GM18498 (cell line): ENCODE results near the gene JAML.

Source experiments
- ATAC-seq: cut with Tn5 transposase; IDR thresholded peaks from one replicate; pipeline ENCODE4 v1.9.1; 2021; ENCODE audit warnings: mild to moderate bottlenecking, moderate library complexity; ENCODE audit not compliant: unreplicated experiment

The JAML gene

GRCh38 chr11:118240999-118241763 lies 16.4 kb upstream of the JAML start:
- peak; percentile 89 for ATAC-seq

GRCh38 chr11:118239509-118240205 lies 14.8 kb upstream of the JAML start:
- ATAC-seq, result no peak

DNA sequence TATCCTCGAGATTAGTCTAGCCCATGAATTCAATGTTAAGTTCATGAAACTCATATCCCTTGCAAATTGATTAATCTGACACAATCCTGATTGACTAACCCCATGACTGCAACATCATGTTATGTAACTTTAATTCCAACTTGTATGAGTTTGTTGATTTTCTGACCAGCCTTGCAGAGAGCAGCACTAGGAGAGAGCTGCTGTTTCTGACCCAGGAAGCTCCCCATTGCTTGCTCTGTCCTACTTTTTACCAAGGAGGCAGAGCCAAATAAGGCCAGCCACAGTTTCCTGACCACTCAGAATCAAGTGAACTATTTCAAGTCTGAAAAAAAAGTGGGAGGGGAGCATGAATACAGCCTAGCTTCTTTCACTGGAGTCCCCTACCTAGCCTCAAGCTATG lies 14.1 kb upstream of the JAML start:
- no peak for ATAC-seq

DNA sequence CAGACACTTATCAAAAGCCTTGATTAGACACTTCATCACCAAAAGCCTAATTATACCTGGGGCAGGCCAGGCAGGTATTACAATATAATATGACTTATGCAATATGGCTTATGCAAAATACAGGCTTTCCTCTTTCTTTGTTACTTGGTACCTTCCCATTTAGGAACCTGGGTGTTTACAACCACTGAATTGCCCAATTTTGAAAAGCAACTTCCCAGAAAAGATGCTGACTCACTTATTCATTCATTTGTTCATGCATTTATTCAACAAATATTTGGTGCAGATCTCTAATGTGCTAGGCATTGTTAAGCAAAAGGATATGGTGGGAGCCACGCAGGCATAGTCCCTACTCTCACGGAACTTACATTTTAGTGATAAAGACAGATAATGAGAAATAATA lies 13.6 kb upstream of the JAML start:
- no peak for ATAC-seq

DNA sequence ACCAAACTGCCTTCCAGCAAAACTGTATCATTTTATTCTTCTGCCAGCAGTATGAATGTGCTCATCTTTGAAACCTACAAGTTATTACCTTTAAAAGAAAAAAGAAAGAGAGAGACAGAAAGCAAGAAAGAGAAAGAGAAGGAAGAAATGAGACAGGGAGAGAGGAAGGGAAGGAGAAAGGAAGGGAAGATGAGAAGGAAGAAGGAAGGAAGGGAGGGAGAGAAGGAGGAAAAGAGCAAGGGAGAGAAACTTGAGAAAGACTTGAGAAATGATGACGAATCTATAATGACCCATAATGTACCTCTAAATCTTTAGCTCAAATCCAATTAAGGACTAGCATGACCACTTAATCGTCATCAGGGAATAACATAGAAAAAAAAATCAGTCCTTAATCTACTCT lies 11.4 kb upstream of the JAML start:
- ATAC-seq, result no peak

GRCh38 chr11:118234833-118235232 lies 10.0 kb upstream of the JAML start:
- ATAC-seq, result no peak

DNA sequence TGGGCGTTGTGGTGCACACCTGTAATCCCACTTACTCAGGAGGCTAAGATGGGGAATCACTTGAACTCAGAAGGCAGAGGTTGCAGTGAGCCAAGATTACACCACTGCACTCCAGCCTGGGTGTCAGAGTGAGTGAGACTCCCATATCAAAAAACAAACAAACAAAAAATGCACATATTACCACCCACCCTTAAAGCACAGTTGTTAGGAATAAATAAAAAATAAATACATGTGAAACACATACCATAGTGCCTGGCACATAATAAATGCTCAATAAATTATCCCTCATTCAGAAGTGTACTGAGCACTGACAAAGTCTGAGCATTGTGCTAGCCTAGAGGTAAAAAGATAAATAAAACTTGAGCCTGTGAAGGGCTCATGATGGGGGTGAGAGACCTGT lies 9.0 kb upstream of the JAML start:
- no peak for ATAC-seq

- no peak for ATAC-seq
Observed at GRCh38 chr11:118233377-118233776, 8.6 kb upstream of the JAML start.

DNA sequence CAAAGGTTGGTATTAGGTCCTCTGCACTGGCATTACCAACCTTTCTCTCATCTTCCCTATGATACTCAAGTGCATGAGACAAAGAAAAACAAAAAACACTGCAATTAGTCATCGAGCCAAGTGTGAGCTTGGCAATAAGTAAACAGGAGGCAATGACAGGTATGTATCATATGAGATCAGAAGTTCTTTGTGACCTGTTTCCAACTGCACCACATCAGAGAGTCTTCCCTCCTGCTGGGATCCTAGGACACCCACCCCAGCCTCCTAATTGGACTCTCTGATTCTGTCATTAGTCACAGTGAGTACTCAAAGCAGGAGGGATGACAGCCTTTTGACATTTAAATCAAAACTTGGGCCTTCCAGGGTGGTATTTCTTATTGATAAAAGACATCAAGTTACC lies 7.8 kb upstream of the JAML start:
- no peak for ATAC-seq

GRCh38 chr11:118231461-118231860 lies 6.7 kb upstream of the JAML start:
- no peak for ATAC-seq

DNA sequence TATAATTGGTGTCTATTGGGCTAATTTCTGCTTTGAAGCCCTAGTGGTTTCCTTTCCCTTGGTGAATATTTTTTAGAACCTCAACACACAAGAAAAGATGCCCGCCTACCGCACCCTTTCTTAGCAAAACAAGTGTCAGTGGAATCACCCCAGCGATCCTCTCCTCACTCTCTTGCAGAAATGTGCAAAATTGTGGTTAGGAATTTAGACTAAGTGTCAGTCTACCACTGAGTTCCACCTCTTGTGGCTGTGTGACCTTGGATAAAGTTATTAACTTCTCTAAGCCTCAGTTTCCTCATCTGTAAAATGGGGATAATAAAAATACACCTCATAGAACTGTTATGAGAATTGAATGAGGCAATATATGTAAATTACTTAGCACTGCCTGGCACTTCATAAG lies 5.3 kb upstream of the JAML start:
- ATAC-seq, result no peak

GRCh38 chr11:118229274-118229847 lies 4.5 kb upstream of the JAML start:
- ATAC-seq, result no peak

DNA sequence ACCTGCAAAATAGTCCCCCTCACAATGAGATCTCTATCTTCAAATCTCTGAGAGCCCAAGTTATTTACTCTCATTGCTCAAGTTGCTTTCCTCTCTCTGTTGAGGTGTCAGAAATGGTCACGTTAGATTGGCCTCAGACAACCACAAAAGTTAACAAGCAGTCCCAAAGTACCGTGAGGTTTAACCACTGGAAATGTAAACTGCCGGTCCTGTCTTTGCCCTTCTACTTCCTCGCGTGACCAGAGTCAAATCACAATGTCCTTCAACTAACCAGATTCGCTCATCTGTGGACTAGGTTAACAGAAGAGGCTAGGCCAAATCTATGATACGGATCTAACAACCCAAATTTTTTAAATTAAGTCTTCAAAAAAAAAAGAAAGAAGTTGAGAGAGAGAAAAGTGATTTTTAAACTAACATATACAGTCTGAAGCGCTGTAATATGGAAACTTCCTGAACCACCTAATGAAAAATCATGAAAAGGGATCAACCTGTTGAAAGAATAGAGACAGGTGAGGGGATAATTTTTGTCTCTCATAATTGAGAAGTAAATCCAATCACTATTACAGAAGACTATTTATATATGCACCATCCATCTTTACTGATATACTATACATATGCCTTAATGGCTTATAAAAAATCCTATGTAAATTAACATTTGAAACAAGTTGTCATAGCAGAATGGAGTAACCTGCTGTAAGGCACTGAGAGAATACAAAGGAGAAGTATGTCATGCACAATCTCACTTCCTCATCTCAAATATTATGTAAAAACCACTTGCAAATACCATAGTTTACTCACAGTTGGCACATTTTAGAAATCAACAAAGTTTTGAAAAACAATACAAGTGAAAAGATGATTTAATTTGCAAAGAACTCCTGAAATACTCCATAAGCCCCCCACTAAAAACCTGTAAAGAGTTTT lies 3.3 kb upstream of the JAML start:
- ATAC-seq, result peak; percentile 71

DNA sequence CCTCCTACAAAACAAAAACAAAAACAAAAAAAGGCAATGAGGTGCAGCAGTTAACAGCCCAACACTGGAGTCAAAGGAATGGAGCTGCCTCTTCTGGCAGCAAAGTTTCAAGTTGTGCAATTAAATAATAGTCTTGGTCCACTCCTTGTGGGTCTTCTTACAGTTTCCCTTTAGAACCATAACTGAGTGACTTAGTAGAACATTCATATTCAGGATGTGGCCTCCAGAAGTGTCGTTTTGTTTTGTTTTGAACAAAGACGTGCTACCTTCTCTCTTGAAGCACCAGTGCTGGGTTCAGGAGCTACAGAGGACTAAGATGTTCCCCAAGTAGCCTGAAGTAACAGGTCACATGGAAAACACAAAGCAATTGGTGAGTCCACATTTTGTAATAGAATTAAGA lies 2.0 kb upstream of the JAML start:
- no peak for ATAC-seq

DNA sequence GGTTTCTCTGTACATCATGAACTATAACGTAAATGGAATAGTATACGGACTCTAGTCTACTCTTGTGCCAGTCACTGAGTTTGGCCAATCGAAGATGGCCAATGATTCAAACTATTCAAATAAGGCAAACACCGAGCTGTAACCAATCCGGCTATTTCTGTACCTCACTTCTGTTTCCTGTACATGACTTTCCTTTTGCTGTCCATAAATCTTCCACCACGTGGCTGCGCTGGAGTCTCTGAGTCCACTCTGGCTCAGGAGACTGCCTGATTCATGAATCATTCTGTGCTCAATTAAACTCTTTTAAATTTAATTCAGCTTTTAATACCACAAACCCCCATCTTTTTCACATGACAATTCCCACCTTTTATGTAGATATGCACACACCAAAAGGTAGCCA lies 1.5 kb upstream of the JAML start:
- no peak for ATAC-seq

GRCh38 chr11:118223992-118224391 lies 819 bp downstream of the JAML start:
- ATAC-seq, result no peak

DNA sequence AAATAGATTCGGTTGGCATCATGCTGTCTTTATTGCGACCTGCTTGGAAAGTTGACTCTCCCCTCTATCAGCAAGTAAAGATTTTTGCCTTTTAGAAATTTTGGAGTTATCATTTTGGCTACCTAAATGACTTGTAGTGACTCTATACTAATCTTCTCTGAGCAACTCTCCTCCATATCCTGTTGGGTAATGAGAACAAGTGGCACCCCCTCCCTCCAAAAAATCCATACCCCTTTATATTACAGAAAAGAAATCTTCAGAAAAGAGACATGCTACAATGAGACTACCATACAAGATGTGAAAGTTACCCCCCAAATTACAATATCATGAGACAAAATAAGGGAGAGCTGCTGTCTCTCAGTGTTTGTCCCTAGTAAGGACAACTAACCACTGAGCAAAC lies 1.2 kb downstream of the JAML start:
- ATAC-seq, result no peak

DNA sequence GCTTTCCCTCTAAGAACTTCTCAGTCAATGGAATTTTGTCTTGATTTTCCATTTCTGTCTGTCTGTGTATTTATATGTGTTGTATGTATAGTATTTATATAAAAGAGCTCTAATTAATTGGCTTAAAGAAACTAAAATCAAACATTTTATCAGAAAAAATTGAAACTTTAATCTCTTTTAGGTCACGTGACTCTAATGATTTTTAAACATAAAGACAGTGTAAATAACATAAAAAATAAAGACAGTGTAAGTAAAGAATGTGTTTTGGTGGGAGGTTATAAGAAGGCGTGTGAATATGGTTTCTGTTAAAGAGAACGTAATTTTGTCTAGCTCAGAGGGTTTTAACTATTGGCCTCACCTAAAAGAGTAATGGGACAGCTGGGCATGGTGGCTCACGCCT lies 2.4 kb downstream of the JAML start:
- no peak for ATAC-seq

DNA sequence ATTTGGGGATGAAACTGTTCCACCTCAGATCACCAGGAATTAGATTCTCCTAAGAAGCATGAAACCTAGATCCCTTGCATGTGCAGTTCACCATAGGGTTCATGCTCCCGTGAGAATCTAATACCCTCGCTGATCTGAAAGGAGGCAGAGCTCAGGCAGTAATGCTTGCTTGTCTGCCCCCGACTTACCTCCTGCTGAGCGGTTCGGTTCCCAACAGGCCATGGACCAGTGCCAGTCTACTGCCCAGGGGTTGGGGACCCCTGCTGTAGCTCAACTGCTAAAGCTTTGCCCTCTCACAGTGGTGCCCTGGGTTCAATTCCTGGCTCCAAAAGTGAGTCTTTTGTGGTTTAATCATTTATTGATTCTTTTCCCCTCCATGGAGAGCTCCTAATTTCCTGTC lies 3.4 kb downstream of the JAML start:
- no peak for ATAC-seq

GRCh38 chr11:118219732-118220131 lies 5.1 kb downstream of the JAML start:
- peak; percentile 45 for ATAC-seq

DNA sequence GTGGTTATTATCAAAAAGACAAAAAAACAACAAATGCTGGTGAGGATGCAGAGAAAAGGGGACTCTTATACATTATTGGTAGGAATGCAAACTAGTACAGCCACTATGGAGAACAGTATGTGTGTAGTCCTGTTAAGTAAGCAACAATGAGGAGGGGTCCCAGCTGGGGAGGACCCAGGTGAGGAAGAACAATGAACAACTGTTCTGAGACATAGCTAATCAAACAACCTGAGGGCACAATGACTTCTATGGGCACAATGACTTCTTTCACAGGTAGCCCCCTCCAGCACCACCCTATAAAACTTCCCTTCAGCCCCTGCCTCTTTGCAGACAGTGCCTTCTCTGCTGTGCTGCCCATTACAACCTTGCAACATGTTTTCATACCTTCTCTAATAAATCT lies 5.6 kb downstream of the JAML start:
- ATAC-seq, result no peak
